Panc1 (cell line): ENCODE measurements around the gene CHKB. TPM values are rescaled to one million over a fixed set of nuclear protein-coding genes. Genes with fewer than 3 reads are reported as not detected.
"Not testable (repeated sequence)": the region's sequence is repeated elsewhere in the genome, so short reads cannot be mapped to it uniquely, and the experiment has no call there.

Experiments used
- ATAC-seq: fragments of 200-7000 bp; cut with Tn5 transposase; 2 replicates; pipeline ENCODE4 v1.9.1; 2020; ENCODE audit warnings: mild to moderate bottlenecking, moderate library complexity
- BruUV-seq: library from RNA; stranded (reverse); fragments of 400-500 nt; replicated peaks from 2 replicates; lab custom pipeline; 2021; lab: Mats Ljungman, UMichigan
- CTCF ChIA-PET: fragments of 300-600 bp; sonication (Branson Sonifier 250); formaldehyde crosslinking; loops from one replicate; lab custom pipeline; 2022; ENCODE audit warnings: antibody characterized with exemption; lab: Charles Lee
- POLR2A ChIA-PET: fragments of 300-600 bp; sonication (Branson Sonifier 250); formaldehyde crosslinking; loops from one replicate; lab custom pipeline; 2022; ENCODE audit warnings: antibody characterized with exemption; lab: Charles Lee
- DNase-seq: peaks from one replicate; pipeline ENCODE4 v3.0.0-alpha.2; 2010; ENCODE audit warnings: low read depth, low spot score
- H3K27ac ChIP-seq: 2 replicates; pipeline ENCODE4 v1.5.1; 2011; ENCODE audit warnings: mild to moderate bottlenecking, low read length, inconsistent platforms
- H3K27me3 ChIP-seq: fragments of 200-500 bp; sonication (Bioruptor generic); 2 replicates; pipeline ENCODE4 v1.6.0; 2014; ENCODE audit warnings: low read length, inconsistent platforms; ENCODE audit not compliant: control insufficient read depth, insufficient read depth
- H3K36me3 ChIP-seq: fragments of 200-500 bp; sonication (Bioruptor generic); 2 replicates; pipeline ENCODE4 v1.5.1; 2014; ENCODE audit warnings: inconsistent platforms, mild to moderate bottlenecking, low read length, moderate library complexity; ENCODE audit not compliant: control insufficient read depth, insufficient read depth
- H3K4me1 ChIP-seq: 2 replicates; pipeline ENCODE4 v1.5.1; 2011; ENCODE audit warnings: inconsistent platforms, mild to moderate bottlenecking, low read length, moderate library complexity; ENCODE audit not compliant: control insufficient read depth, insufficient read depth
- H3K4me3 ChIP-seq, 2 experiments: 2 replicates each; pipeline ENCODE4 v1.5.1; 2011 to 2012; ENCODE audit warnings: low read depth in 2 of 2, low read length in 2 of 2, mild to moderate bottlenecking in 2 of 2, inconsistent platforms in 1 of 2, moderate library complexity in 1 of 2
- H3K9me3 ChIP-seq: fragments of 200-500 bp; sonication (Bioruptor generic); 2 replicates; pipeline ENCODE4 v1.5.1; 2014; ENCODE audit warnings: low read depth, mild to moderate bottlenecking, inconsistent platforms, low read length, moderate library complexity; ENCODE audit not compliant: control insufficient read depth, insufficient read depth
- POLR2AphosphoS5 ChIP-seq: IDR thresholded peaks from 2 replicates; pipeline ENCODE4 v1.6.1; 2012; ENCODE audit warnings: mild to moderate bottlenecking, low read depth, low read length, moderate library complexity
- SIN3A ChIP-seq: IDR thresholded peaks from 2 replicates; pipeline ENCODE4 v1.6.1; 2012; ENCODE audit warnings: low read depth, mild to moderate bottlenecking, low read length, moderate library complexity, borderline replicate concordance; ENCODE audit not compliant: insufficient read depth
- TCF7L2 ChIP-seq: IDR thresholded peaks from 2 replicates; pipeline ENCODE4 v1.6.1; 2011; ENCODE audit warnings: mild to moderate bottlenecking, low read depth, low read length, inconsistent platforms
- in situ Hi-C: cut with HindIII; loops from 2 replicates; pipeline ENCODE4 v1.10.0; 2016; ENCODE audit warnings: low sequenced_read_pairs, low pct_unique_long_range_greater_than_20kb
- intact Hi-C: fragments of 100-400 bp; cut with micrococcal nuclease; formaldehyde crosslinking; loops from one replicate; pipeline ENCODE4 v1.10.0; 2022; ENCODE audit not compliant: unreplicated experiment
- total RNA-seq: library from RNA; stranded (reverse); gene quantifications from one replicate; pipeline ENCODE4 v1.2.1, GENCODE V29; 2021; ENCODE audit not compliant: unreplicated experiment
- TF ChIP-seq, protein P1 (sequence below), 2 experiments: IDR thresholded peaks; 2 replicates each; pipeline ENCODE4 v1.6.1; 2011 to 2012; ENCODE audit warnings: low read depth in 2 of 2, control low read depth in 1 of 2, low read length in 1 of 2, mild to moderate bottlenecking in 1 of 2, moderate library complexity in 1 of 2; ENCODE audit not compliant: insufficient read depth in 1 of 2
- TF ChIP-seq, protein P2 (sequence below): fragments of 450-650 bp; IDR thresholded peaks from 2 replicates; pipeline ENCODE4 v1.5.1; 2017; ENCODE audit warnings: mild to moderate bottlenecking

The CHKB gene
- total RNA-seq, 1 experiment from 2014 or later, result 43.5 TPM

DNA sequence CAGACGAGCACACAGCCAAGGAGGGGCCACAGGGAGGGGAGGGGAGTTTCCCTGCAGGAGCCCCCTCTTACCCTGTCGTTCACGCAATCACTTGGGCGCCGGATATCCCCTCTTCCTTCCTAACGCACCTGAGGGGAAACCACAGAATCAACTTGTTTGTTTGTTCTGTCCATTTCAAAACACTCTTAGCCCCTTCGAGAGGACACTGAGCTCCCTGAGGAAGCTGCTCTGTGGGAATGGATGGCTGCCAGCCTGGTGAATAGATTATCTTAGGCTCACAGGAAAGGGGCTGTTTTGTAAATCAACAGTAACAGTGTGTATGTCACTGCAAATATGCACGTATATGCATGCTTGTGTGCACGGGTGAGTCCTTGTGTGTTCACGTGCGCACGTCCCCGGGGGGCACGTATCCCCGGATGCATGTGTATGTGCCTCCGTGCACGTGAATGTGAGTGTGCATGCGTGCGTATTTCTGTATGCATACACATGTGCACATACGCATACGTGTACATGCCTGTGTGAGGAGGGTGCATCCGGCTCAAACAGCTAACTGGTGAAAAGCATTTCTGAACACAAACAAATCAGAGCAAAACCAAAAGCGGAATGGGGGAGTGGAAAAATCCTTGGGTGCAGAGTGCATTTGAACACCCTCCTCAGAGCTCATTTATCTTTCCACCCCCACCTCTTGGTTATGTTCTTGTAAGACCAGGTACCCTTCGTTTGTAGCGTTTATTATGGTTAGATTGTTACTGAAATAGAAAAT is 38.1 kb upstream of the CHKB start:
- peak; percentile 79 for ATAC-seq

DNA sequence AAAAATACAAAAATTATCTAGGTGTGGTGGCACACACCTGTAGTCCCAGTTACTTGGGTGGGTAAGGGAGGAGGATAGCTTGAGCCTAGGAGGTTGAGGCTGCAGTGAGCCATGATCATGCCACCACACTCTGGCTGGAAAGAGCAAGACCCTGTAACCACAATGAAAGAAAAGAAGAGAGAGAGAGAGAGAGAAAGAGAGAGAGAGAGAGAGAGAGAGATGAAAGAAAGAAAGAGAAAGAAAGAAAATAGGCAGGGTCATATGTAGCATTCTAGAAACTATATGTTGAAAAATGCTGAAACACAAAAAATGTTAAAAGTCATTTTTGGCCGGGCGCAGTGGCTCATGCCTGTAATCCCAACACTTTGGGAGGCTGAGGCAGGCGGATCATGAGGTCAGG is 31.6 kb upstream of the CHKB start:
- CTCF ChIA-PET, result interaction anchor here (0.5 kb wide), 1 partner anchor 42 kb away, joined by 3 read pairs; no protein-coding TSS in a partner anchor
- in situ Hi-C loops, intact Hi-C loops: not testable (repeated sequence)

More for the DNA sequence above, 38.1 kb upstream of the CHKB start:
- CTCF ChIA-PET, result interaction anchor here (0.6 to 1.4 kb wide), 8 partner anchors 16 to 95 kb away, joined by 3 to 12 read pairs (median 4); partner anchors contain the start of gene SCO2
- Histone ChIP-seq H3K27ac (no peak overlapping the region), H3K36me3 (no peaks in the 10 kb centered on the region), H3K4me3 (peak overlapping the region; percentile 28 to 65), H3K4me1 (peaks cover 7% of the 10 kb centered on the region), H3K27me3 (no peaks in the 10 kb centered on the region), H3K9me3 (no peaks in the 10 kb centered on the region)
- POLR2A ChIA-PET, result interaction anchor here (0.5 to 0.6 kb wide), 2 partner anchors 25 to 71 kb away, joined by 4 read pairs; no protein-coding TSS in a partner anchor
- in situ Hi-C loops, result no loop called here
- DNase-seq, result no peak
- intact Hi-C loops, result no loop called here
- BruUV-seq, result no TSS peak
- no peak for TF ChIP-seq TCF7L2
- TF ChIP-seq, protein P1, sequence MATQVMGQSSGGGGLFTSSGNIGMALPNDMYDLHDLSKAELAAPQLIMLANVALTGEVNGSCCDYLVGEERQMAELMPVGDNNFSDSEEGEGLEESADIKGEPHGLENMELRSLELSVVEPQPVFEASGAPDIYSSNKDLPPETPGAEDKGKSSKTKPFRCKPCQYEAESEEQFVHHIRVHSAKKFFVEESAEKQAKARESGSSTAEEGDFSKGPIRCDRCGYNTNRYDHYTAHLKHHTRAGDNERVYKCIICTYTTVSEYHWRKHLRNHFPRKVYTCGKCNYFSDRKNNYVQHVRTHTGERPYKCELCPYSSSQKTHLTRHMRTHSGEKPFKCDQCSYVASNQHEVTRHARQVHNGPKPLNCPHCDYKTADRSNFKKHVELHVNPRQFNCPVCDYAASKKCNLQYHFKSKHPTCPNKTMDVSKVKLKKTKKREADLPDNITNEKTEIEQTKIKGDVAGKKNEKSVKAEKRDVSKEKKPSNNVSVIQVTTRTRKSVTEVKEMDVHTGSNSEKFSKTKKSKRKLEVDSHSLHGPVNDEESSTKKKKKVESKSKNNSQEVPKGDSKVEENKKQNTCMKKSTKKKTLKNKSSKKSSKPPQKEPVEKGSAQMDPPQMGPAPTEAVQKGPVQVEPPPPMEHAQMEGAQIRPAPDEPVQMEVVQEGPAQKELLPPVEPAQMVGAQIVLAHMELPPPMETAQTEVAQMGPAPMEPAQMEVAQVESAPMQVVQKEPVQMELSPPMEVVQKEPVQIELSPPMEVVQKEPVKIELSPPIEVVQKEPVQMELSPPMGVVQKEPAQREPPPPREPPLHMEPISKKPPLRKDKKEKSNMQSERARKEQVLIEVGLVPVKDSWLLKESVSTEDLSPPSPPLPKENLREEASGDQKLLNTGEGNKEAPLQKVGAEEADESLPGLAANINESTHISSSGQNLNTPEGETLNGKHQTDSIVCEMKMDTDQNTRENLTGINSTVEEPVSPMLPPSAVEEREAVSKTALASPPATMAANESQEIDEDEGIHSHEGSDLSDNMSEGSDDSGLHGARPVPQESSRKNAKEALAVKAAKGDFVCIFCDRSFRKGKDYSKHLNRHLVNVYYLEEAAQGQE (IDR thresholded peaks at IDR 0.05; ENCODE audit: insufficient read depth in 1 of 2, low read depth in 2 of 2, low read length in 1 of 2), result no peak
- TF ChIP-seq, protein P2, sequence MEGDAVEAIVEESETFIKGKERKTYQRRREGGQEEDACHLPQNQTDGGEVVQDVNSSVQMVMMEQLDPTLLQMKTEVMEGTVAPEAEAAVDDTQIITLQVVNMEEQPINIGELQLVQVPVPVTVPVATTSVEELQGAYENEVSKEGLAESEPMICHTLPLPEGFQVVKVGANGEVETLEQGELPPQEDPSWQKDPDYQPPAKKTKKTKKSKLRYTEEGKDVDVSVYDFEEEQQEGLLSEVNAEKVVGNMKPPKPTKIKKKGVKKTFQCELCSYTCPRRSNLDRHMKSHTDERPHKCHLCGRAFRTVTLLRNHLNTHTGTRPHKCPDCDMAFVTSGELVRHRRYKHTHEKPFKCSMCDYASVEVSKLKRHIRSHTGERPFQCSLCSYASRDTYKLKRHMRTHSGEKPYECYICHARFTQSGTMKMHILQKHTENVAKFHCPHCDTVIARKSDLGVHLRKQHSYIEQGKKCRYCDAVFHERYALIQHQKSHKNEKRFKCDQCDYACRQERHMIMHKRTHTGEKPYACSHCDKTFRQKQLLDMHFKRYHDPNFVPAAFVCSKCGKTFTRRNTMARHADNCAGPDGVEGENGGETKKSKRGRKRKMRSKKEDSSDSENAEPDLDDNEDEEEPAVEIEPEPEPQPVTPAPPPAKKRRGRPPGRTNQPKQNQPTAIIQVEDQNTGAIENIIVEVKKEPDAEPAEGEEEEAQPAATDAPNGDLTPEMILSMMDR, result peak; percentile 67

DNA sequence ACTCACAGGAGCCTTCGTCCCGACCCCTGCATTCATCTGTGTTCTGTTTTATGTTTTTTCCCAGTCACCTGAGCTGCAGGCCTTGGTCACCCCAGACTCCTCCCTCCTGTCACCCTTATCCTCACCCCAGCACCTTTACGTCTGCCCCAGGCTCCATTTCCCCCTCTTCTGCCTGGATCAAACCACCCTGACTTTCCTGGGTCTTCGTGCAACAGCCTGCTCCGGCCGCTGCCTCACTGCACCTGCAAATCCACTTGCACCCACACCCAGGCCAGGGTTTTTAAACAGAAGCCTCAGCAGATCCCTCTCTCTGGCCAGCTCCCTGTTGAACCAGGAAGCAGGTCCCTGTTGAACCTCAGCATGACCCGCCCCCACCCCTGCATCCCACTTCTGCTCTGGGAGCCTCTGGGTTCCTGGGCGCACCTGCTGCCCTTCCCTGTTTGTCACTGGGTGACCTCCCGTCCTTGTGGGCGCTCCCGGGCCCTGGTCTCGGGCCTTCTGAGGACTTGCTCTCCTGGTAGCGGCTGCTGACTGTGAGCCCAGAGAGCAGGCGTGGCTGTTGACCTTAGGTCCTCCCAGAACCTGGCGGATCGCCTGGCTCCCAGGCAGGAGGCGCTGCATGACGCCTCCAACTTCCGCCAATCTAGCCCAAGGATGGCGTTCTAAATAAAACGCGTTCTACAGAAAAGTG is 30.8 kb upstream of the CHKB start:
- ATAC-seq (peak; percentile 76), DNase-seq (no peak)
- TF ChIP-seq SIN3A, result no peak
- TF ChIP-seq, protein P1 (IDR thresholded peaks at IDR 0.05; ENCODE audit: insufficient read depth in 1 of 2, low read depth in 2 of 2, low read length in 1 of 2), result no peak
- no peak for TF ChIP-seq POLR2AphosphoS5
- TF ChIP-seq, protein P2, result no peak
- TF ChIP-seq TCF7L2, result no peak
- H3K27ac ChIP-seq, result no peak overlapping the region
- no peaks in the 10 kb centered on the region for H3K9me3 ChIP-seq
- H3K4me3 ChIP-seq, result no peak overlapping the region
- POLR2A ChIA-PET, result no interaction called here
- in situ Hi-C loops, result no loop called here
- CTCF ChIA-PET, result no interaction called here
- H3K27me3 ChIP-seq, result no peaks in the 10 kb centered on the region
- no peaks in the 10 kb centered on the region for H3K36me3 ChIP-seq
- intact Hi-C loops, result no loop called here
- BruUV-seq, result no TSS peak
- peaks cover 7% of the 10 kb centered on the region; the same call in 1 of the 2 replicates for H3K4me1 ChIP-seq

More for the DNA sequence above, 31.6 kb upstream of the CHKB start:
- BruUV-seq, DNase-seq, H3K9me3 ChIP-seq, ATAC-seq, H3K27ac ChIP-seq, H3K4me1 ChIP-seq, H3K27me3 ChIP-seq, POLR2A ChIA-PET, H3K4me3 ChIP-seq, H3K36me3 ChIP-seq: not testable (repeated sequence)
